ENCODE measurements around the gene ZNF467. TPM values are rescaled to one million over a fixed set of nuclear protein-coding genes. Genes with fewer than 3 reads are reported as not detected.

Gene ZNF467
- total and polyA plus RNA-seq, 3 donors from 2014 or later, result 2.4 to 3.3 (median 2.9) TPM

GRCh38 chr7:149770728-149771636 lies 2.4 kb downstream of the ZNF467 start:
- intact Hi-C loops (cut with DNase I; ENCODE audit: low total_unique reads), result no loop called here
- Histone ChIP-seq H3K9me3 (no peaks in the 10 kb centered on the region), H3K4me1 (peaks cover 9% of the 10 kb centered on the region), H3K4me3 (peak overlapping the region; percentile 51 to 63), H3K27ac (no peak overlapping the region), H3K36me3 (ENCODE audit: low read depth, missing control alignments) (no peaks in the 10 kb centered on the region), H3K27me3 (no peaks in the 10 kb centered on the region)
- no peak for TF ChIP-seq POLR2A (IDR thresholded peaks at IDR 0.05)
- TF ChIP-seq CTCF (IDR thresholded peaks at IDR 0.05), result no peak
- DNase-seq, result no peak
- 31 to 40% methylated on average over 3 to 16 of the region's 16 CpGs for WGBS, 2 donors

- Histone ChIP-seq H3K9me3 (no peaks in the 10 kb centered on the region), H3K36me3 (ENCODE audit: low read depth, missing control alignments) (no peaks in the 10 kb centered on the region), H3K4me3 (no peak overlapping the region), H3K27ac (no peak overlapping the region), H3K4me1 (peaks cover 9% of the 10 kb centered on the region), H3K27me3 (no peaks in the 10 kb centered on the region)
- 79 to 86% methylated on average over 2 of the region's 2 CpGs for WGBS, 2 donors
- DNase-seq, result no peak
- intact Hi-C loops (cut with DNase I; ENCODE audit: low total_unique reads), result no loop called here
- TF ChIP-seq CTCF (IDR thresholded peaks at IDR 0.05) (no peak), POLR2A (IDR thresholded peaks at IDR 0.05) (no peak)
These were observed 3.5 kb downstream of the ZNF467 start for GRCh38 chr7:149769915-149770314.

- TF ChIP-seq POLR2A (IDR thresholded peaks at IDR 0.05) (no peak), CTCF (IDR thresholded peaks at IDR 0.05) (no peak)
- DNase-seq, result no peak
- intact Hi-C loops (cut with DNase I; ENCODE audit: low total_unique reads), result no loop called here
These were observed 4.5 kb downstream of the ZNF467 start for GRCh38 chr7:149768931-149769330.

GRCh38 chr7:149767068-149767467 lies 6.3 kb downstream of the ZNF467 start:
- intact Hi-C loops (cut with DNase I; ENCODE audit: low total_unique reads), result no loop called here
- H3K4me3 ChIP-seq, result no peak overlapping the region
- no peak overlapping the region for H3K27ac ChIP-seq
- H3K27me3 ChIP-seq, result no peaks in the 10 kb centered on the region
- H3K9me3 ChIP-seq, result no peaks in the 10 kb centered on the region
- 62 to 82% methylated on average over 8 of the region's 8 CpGs for WGBS, 2 donors
- no peak for DNase-seq
- no peaks in the 10 kb centered on the region for H3K36me3 ChIP-seq (ENCODE audit: low read depth, missing control alignments)
- H3K4me1 ChIP-seq, result peaks cover 6% of the 10 kb centered on the region
- TF ChIP-seq POLR2A (IDR thresholded peaks at IDR 0.05) (no peak), CTCF (IDR thresholded peaks at IDR 0.05) (no peak)

More at GRCh38 chr7:149768931-149769330, 4.5 kb downstream of the ZNF467 start:
- Histone ChIP-seq H3K4me1 (peaks cover 9% of the 10 kb centered on the region), H3K36me3 (ENCODE audit: low read depth, missing control alignments) (no peaks in the 10 kb centered on the region), H3K4me3 (no peak overlapping the region), H3K9me3 (no peaks in the 10 kb centered on the region), H3K27ac (no peak overlapping the region), H3K27me3 (no peaks in the 10 kb centered on the region)
- 92 to 100% methylated on average over 1 to 7 of the region's 7 CpGs for WGBS, 2 donors

Data from testis (tissue), 3 donors.